Mononuclear cell (primary cell): Measurements from ENCODE around the gene MTMR3. TPM values are rescaled to one million over a fixed set of nuclear protein-coding genes. Genes with fewer than 3 reads are reported as not detected.

Experiments
- H3K27me3 ChIP-seq: 2 replicates; pipeline ENCODE4 v1.6.0; 2011; ENCODE audit warnings: low read length, control low read depth; ENCODE audit not compliant: insufficient read depth
- H3K4me1 ChIP-seq: 2 replicates; pipeline ENCODE4 v1.5.1; 2011; ENCODE audit warnings: mild to moderate bottlenecking, low read length, control low read depth; ENCODE audit not compliant: insufficient read depth
- H3K4me3 ChIP-seq: 2 replicates; pipeline ENCODE4 v1.5.1; 2011; ENCODE audit warnings: mild to moderate bottlenecking, low read length, moderate library complexity
- H3K9me3 ChIP-seq: 2 replicates; pipeline ENCODE4 v1.5.1; 2011; ENCODE audit warnings: low read depth, mild to moderate bottlenecking, control low read depth, low read length
- total RNA-seq: library from RNA; depleted of rRNA; stranded (reverse); fragments of >200 nt; gene quantifications from one replicate; pipeline ENCODE4 v1.2.3, GENCODE V29; 2012

Gene MTMR3
- total RNA-seq, 1 donor = 79.0 TPM

GRCh38 chr22:30023099-30023660 lies 140.2 kb downstream of the MTMR3 start:
- no peak overlapping the region for H3K4me3 ChIP-seq
- H3K27me3 ChIP-seq = no peaks in the 10 kb centered on the region

DNA sequence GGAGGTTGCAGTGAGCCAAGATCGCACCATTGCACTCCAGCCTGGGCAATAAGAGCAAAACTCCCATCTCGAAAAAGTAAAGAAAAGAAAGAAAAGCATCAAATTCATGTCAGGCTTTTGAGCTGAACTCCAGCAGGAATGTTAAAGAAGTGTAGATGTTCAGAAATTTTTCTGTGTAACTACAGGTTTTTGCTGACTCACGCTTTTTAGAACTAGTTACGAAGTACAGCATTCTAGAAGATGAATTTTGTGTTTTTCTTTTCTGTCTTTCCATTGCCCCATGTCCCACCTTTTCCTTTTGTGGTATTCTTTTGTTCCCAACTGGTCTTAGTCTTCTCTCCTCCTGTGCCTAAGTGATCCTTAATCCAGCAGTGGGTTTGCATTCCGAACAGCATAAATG lies 141.3 kb downstream of the MTMR3 start:
- no peaks in the 10 kb centered on the region for H3K9me3 ChIP-seq
- H3K4me1 ChIP-seq = no peaks in the 10 kb centered on the region
- H3K27me3 ChIP-seq = no peaks in the 10 kb centered on the region
- no peak overlapping the region for H3K4me3 ChIP-seq

More at GRCh38 chr22:30023099-30023660, 140.2 kb downstream of the MTMR3 start:
- no peaks in the 10 kb centered on the region for H3K4me1 ChIP-seq
- no peaks in the 10 kb centered on the region for H3K9me3 ChIP-seq

DNA sequence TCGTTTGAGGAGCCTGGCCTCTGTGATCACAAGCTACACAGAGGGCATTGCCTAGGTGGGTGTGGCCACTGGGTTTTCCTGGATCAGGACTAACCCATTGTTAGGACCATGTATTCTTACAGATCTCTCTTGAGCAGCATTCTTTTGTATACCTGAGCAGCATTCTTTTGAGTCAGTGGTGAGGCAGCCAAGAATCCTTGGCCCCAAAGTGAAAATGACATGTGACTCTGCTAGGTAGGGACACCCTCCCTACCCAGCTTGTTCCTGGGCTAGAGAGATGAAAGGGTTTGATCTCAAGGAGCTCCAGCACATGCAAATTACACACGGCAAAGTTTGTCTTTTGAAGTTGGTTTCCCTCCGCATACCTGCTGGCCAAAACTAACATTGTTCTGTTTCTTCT lies 142.2 kb downstream of the MTMR3 start:
- Histone ChIP-seq H3K9me3 (no peaks in the 10 kb centered on the region), H3K4me1 (no peaks in the 10 kb centered on the region), H3K4me3 (no peak overlapping the region), H3K27me3 (no peaks in the 10 kb centered on the region)

DNA sequence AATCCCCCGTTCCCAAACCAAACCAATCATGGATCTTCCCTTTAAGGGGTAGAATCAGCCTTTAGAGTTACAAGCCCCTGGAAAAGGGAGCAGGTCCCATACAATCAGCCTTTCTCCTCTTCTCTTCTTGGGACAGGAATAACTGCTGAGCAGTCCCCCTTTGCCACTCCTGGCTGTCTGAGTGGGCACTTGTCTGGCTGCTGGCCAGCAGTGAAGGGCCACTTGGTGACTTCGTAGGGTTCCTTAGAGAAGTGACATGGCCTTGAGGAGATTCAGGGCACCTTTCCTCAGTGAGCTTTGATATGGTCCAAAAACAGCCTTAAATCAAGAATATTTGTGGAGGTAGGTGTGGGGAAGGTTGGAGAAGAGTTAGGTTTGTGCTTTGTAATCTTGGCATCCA lies 143.8 kb downstream of the MTMR3 start:
- no peaks in the 10 kb centered on the region for H3K9me3 ChIP-seq
- H3K4me3 ChIP-seq = no peak overlapping the region
- no peaks in the 10 kb centered on the region for H3K4me1 ChIP-seq
- H3K27me3 ChIP-seq = no peaks in the 10 kb centered on the region

- Histone ChIP-seq H3K4me3 (no peak overlapping the region), H3K4me1 (no peaks in the 10 kb centered on the region), H3K27me3 (no peaks in the 10 kb centered on the region), H3K9me3 (no peaks in the 10 kb centered on the region)
Observed at GRCh38 chr22:30027169-30027568, 144.2 kb downstream of the MTMR3 start.

- no peaks in the 10 kb centered on the region for H3K9me3 ChIP-seq
- H3K4me3 ChIP-seq = no peak overlapping the region
- peaks cover under 1% of the 10 kb centered on the region for H3K4me1 ChIP-seq
- no peaks in the 10 kb centered on the region for H3K27me3 ChIP-seq
Observed at GRCh38 chr22:30027791-30028190, 144.8 kb downstream of the MTMR3 start.

DNA sequence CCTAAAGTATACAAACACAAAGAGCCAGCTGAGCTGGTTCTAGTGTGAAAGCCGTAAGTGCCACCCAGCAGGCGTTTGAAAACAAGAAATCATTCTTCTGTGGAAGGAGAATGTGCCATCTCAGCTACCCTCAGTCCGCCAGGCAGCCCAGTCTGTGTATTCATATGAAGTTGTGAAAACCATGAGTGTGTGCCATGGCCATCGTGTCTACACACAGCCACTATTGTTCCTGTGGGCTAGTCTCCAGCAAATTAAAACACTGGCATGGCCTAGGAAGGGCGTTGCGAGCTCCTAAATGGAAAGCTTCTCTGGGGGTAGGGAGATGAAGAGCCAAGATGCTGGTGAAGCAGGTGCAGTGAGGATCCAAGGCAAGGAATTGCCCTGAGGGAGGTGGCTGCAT lies 145.8 kb downstream of the MTMR3 start:
- no peaks in the 10 kb centered on the region for H3K9me3 ChIP-seq
- H3K4me1 ChIP-seq = peaks cover 10% of the 10 kb centered on the region
- H3K4me3 ChIP-seq = no peak overlapping the region
- H3K27me3 ChIP-seq = no peaks in the 10 kb centered on the region

DNA sequence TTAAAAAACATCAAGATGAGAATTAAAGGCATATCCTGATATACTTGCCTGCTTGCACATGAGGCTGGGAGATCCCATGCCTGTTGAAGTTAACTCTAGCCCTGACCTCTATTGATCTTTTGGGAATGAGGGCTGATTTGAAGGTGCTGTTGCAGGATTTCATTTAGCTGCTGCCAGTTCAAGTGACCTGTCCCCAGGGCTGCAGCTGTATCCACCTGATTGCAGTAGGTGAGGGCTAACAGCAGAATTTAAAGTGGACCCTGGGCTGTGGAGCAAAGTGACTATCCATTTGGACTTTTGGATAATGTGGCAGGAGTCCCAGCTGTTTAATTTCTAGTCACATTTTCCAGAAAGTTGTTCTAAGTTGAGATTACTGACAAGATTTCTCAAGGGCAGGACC lies 146.5 kb downstream of the MTMR3 start:
- Histone ChIP-seq H3K4me1 (peaks cover 12% of the 10 kb centered on the region), H3K27me3 (no peaks in the 10 kb centered on the region), H3K4me3 (no peak overlapping the region), H3K9me3 (no peaks in the 10 kb centered on the region)

DNA sequence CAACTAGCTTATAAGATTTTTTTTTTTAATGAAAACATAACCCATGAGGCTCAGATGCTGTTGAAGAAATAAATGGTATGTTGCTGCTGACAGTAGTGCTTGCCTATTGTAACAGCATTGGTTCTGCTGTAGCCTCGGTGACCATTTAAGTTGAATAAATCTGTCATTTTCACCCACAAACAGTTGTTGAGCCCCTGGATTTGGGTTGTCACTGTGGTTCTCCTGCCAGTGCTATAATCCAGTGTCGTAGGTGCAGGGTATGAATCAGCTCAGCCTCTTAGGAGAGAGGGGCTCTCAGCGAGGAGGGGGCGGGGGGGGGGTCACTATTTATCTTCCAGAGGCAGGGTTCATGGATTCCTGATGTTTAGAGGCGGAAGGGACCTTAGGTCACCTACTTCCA lies 147.4 kb downstream of the MTMR3 start:
- Histone ChIP-seq H3K27me3 (no peaks in the 10 kb centered on the region), H3K4me3 (no peak overlapping the region), H3K9me3 (no peaks in the 10 kb centered on the region), H3K4me1 (peaks cover 12% of the 10 kb centered on the region)

GRCh38 chr22:30031328-30031727 lies 148.4 kb downstream of the MTMR3 start:
- Histone ChIP-seq H3K4me3 (no peak overlapping the region), H3K9me3 (no peaks in the 10 kb centered on the region), H3K4me1 (peaks cover 12% of the 10 kb centered on the region), H3K27me3 (no peaks in the 10 kb centered on the region)

GRCh38 chr22:30031764-30032455 lies 148.9 kb downstream of the MTMR3 start:
- Histone ChIP-seq H3K4me1 (peaks cover 12% of the 10 kb centered on the region), H3K27me3 (no peaks in the 10 kb centered on the region), H3K4me3 (no peak overlapping the region), H3K9me3 (no peaks in the 10 kb centered on the region)

GRCh38 chr22:30033137-30033536 lies 150.2 kb downstream of the MTMR3 start:
- Histone ChIP-seq H3K27me3 (no peaks in the 10 kb centered on the region), H3K4me1 (peaks cover 12% of the 10 kb centered on the region), H3K4me3 (no peak overlapping the region), H3K9me3 (no peaks in the 10 kb centered on the region)

- peaks cover 12% of the 10 kb centered on the region for H3K4me1 ChIP-seq
- H3K9me3 ChIP-seq = no peaks in the 10 kb centered on the region
- no peaks in the 10 kb centered on the region for H3K27me3 ChIP-seq
- no peak overlapping the region for H3K4me3 ChIP-seq
Observed at GRCh38 chr22:30033901-30034300, 150.9 kb downstream of the MTMR3 start.

GRCh38 chr22:30036656-30037055 lies 153.7 kb downstream of the MTMR3 start:
- Histone ChIP-seq H3K4me1 (peaks cover 12% of the 10 kb centered on the region), H3K27me3 (no peaks in the 10 kb centered on the region), H3K9me3 (no peaks in the 10 kb centered on the region), H3K4me3 (no peak overlapping the region)

GRCh38 chr22:30038219-30038618 lies 155.2 kb downstream of the MTMR3 start:
- H3K27me3 ChIP-seq = no peaks in the 10 kb centered on the region
- no peak overlapping the region for H3K4me3 ChIP-seq
- H3K9me3 ChIP-seq = no peaks in the 10 kb centered on the region
- H3K4me1 ChIP-seq = peaks cover 8% of the 10 kb centered on the region
